ENCODE measurements around the gene NUBPL. TPM values are rescaled to one million over a fixed set of nuclear protein-coding genes. Genes with fewer than 3 reads are reported as not detected.
"Not testable (repeated sequence)": the region's sequence is repeated elsewhere in the genome, so short reads cannot be mapped to it uniquely, and the experiment has no call there.

Gene NUBPL
- total RNA-seq, 1 donor, result 10.5 TPM

- TF ChIP-seq CTCF (IDR thresholded peaks at IDR 0.05; ENCODE audit: insufficient read depth, low read length), result no peak
- H3K4me3 ChIP-seq (ENCODE audit: low read depth, low read length), result no peak overlapping the region
- DNase-seq (ENCODE audit: low read depth), result no peak
Observed at GRCh38 chr14:31745741-31746140, 184.5 kb downstream of the NUBPL start.

- TF ChIP-seq CTCF (IDR thresholded peaks at IDR 0.05; ENCODE audit: insufficient read depth, low read length), result no peak
- no peak overlapping the region for H3K4me3 ChIP-seq (ENCODE audit: low read depth, low read length)
- DNase-seq (ENCODE audit: low read depth), result no peak
Observed at GRCh38 chr14:31746326-31746725, 185.1 kb downstream of the NUBPL start.

- H3K4me3 ChIP-seq (ENCODE audit: low read depth, low read length), result no peak overlapping the region
- no peak for DNase-seq (ENCODE audit: low read depth)
- no peak for TF ChIP-seq CTCF (IDR thresholded peaks at IDR 0.05; ENCODE audit: insufficient read depth, low read length)
Observed at GRCh38 chr14:31749275-31749674, 188.1 kb downstream of the NUBPL start.

GRCh38 chr14:31751047-31751446, 189.8 kb downstream of the NUBPL start:
- not testable (repeated sequence) for DNase-seq (ENCODE audit: low read depth); H3K4me3 ChIP-seq (ENCODE audit: low read depth, low read length)

GRCh38 chr14:31752867-31753661, 191.9 kb downstream of the NUBPL start:
- no peak for DNase-seq (ENCODE audit: low read depth)
- no peak overlapping the region for H3K4me3 ChIP-seq (ENCODE audit: low read depth, low read length)
- no peak for TF ChIP-seq CTCF (IDR thresholded peaks at IDR 0.05; ENCODE audit: insufficient read depth, low read length)

GRCh38 chr14:31758941-31759340, 197.7 kb downstream of the NUBPL start:
- no peak overlapping the region for H3K4me3 ChIP-seq (ENCODE audit: low read depth, low read length)
- DNase-seq (ENCODE audit: low read depth), result no peak
- TF ChIP-seq CTCF (IDR thresholded peaks at IDR 0.05; ENCODE audit: insufficient read depth, low read length), result no peak

GRCh38 chr14:31760277-31760676, 199.1 kb downstream of the NUBPL start:
- TF ChIP-seq CTCF (IDR thresholded peaks at IDR 0.05; ENCODE audit: insufficient read depth, low read length), result no peak
- no peak overlapping the region for H3K4me3 ChIP-seq (ENCODE audit: low read depth, low read length)

More at GRCh38 chr14:31760277-31760676, 199.1 kb downstream of the NUBPL start:
- DNase-seq (ENCODE audit: low read depth), result no peak

All from fibroblast of the aortic adventitia (primary cell).